Stimulated activated CD8-positive, alpha-beta memory T cell treated with anti-CD3 and anti-CD28 coated beads, Interleukin-15, amount 100 ng/mL, for 24 hours (primary cell): ENCODE data around the gene GRIN2A.

Source experiments
- DNase-seq: peaks from one replicate; pipeline ENCODE4 v3.0.0-alpha.2; 2020; ENCODE audit warnings: low read depth

GRIN2A gene

DNA sequence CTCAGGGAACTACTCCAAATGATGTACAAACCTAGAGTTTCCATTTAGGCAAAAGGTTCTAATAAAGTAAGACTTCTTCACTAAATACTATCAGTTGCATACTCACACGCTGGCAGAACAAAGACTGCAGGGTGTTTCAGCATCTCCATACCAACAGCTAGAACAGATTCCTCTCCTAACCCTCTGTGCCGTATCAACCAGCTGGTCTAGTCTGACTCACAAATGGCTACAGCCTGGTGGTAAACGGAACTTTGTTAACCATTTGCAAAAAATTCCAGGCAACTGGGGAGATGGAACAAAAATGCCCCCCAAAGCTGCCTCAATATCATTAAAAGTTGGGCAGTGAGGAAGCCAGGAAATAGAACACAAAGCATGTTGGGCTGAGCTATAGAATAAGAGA, 217.1 kb downstream of the GRIN2A start:
- no peak for DNase-seq

- no peak for DNase-seq
Observed at GRCh38 chr16:9964426-9964825, 217.8 kb downstream of the GRIN2A start.

- DNase-seq: no peak
Observed at GRCh38 chr16:9957433-9957832, 224.8 kb downstream of the GRIN2A start.

DNA sequence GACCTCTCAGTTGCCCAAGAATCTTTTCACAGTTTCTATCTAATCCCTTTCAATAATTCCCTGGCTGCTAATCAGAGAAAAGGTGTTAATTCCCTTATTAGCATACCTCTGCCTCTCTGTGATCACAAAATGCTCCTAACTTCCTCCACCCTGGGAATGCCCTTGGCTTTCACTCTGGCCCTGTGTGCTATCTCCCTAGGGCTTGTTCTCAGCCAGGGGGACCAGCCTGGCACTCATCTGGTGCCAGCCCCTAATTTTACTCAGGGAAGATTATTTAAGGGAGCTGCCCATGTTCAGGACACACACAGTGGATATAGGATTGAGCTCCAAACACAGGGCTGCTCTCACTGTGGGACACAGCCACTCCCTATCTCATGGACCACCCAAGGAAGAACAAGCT, 225.2 kb downstream of the GRIN2A start:
- DNase-seq: no peak

GRCh38 chr16:9955677-9956076, 226.6 kb downstream of the GRIN2A start:
- DNase-seq: no peak

DNA sequence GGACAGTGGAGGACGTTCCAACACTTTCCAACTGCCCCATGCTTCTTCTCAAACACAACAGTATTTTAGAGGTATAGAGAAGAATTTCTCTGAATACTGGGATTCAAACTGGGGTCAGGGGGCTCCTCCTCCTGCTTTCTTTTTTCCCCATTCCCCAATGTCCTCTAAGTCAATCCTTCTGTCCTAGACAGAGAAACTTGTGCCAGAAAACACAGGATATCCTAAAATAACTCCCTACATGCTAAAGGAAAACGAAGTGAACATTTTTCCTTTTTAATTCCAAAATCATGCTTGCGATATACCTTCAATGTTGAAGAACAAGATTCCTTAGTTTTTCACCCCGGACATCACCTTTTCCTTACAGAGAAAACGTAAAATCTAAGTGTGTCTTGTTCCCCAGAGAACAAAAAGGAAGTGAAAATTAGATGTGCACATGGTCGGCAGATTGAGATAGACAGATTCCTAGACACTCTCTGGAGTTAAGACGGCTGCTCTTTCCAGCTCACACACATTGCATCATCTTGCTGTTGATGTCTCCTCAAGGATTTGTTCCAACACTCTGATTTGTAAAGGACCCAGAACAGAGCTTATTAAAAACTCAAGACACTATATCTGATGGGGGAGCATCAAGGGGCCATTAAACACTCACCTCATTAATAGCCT, 228.2 kb downstream of the GRIN2A start:
- no peak for DNase-seq

DNA sequence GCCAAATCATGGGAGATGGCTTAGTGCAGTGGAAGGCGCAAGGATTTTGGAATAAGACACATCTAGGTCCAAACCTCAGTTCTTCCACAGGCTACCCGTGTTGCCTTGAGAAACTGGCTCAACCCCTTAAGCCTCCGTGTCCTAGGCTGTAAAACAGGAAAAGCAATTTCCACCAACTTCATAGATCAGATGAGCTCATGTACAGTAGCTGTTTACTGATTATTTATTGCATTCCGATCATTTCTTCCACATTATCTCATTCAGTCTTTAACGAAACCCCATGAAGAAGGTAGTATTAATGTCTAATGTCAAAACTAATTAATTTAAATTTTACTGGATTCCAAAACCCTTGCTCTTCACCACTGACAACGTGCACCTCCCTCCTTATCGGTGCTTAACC, 231.6 kb downstream of the GRIN2A start:
- no peak for DNase-seq

- DNase-seq: no peak
Observed at GRCh38 chr16:9949396-9949795, 232.8 kb downstream of the GRIN2A start.

DNA sequence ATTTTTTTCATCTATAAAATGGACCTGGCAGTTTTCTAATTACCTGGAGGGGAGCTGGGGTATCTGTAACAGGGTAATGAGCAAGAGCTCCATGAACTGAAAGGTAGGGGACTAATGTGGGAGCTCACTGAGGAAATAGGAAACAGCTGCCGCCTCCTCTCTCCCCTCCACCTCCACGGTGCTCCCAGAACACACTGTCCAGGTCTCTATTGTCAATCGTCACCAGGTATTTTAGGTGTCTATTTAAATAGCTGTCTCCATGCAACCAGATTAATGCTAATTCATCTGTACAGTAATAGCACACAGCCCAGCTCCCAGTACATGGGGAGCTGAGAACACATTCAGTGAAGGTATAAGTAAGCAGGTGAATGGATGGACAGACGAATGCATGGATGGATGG, 233.3 kb downstream of the GRIN2A start:
- no peak for DNase-seq

- DNase-seq: no peak
Observed at GRCh38 chr16:9946022-9946720, 236.1 kb downstream of the GRIN2A start.

GRCh38 chr16:9943121-9943520, 239.1 kb downstream of the GRIN2A start:
- DNase-seq: no peak

GRCh38 chr16:9941245-9941644, 241.0 kb downstream of the GRIN2A start:
- no peak for DNase-seq

DNA sequence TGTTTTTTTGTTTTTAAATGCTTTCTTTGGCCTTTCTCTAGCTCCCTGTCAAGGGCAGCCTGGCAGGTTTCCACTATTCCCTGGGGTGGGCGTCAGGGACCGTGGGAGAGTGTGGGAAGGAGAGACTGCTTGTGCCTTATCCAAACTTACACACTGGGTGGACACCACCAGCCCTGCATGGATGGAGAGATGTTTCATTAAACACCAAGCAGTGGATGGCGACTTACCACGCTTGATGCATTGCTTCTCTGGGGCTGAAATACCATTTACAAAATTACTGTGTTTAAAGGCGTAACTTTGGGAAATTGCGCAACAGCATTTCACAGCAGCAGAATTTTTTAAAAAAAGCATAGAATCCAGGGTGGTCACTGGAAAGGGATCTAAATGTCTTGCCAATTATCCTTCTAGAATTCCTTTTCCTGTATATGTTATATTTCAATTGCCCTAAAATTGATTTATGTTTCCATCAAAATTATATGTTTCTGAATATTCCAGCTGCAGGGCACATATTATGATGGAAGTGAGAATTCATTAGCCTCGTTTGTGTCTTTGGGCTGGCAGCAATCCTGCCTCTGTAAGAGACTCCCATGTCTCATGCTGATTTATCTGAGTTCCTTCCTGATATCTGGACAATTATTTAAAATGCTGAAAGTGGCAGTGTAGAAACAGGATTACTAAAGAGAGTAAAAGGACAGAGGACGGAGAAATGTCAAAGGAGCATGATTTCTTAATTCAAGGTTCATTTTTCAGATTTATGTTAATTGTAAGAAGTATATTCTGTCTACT, 247.3 kb downstream of the GRIN2A start:
- DNase-seq: no peak

DNA sequence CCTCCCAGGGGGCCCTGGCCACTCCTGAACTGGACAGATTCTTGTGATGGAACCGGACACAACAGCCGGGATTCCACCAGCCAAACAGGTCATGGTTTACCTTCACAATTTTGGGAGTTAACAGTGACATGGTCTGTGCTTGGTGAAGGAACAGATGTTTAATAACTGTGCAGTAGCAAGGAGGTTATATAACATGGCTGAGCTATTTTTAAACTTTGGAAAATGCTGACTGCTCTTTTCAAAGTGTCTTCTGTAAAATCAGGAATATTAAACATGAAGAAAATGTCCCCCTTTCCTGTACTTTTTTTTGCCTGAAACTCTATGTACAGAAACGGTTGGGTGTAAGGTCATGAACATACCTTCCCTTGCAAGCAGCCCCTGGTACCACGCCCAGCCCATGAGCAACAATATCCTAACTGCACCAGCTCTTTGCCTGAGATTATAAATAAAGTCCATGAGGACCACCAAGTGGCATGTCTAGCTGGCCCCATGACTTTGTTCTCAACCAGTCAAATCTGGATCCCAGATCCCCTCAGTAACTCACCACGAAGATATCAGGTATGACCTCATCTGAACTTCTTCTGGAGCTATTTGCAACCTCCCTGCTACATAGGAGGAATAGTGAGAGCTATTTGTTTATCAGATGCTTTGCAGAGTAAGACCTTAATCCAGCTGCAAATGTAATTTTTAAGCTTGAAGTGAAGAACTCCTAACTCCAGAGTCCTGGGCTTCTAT, 249.1 kb downstream of the GRIN2A start:
- DNase-seq: no peak

GRCh38 chr16:9932000-9932399, 250.2 kb downstream of the GRIN2A start:
- no peak for DNase-seq

GRCh38 chr16:9929836-9930235, 252.4 kb downstream of the GRIN2A start:
- DNase-seq: no peak

DNA sequence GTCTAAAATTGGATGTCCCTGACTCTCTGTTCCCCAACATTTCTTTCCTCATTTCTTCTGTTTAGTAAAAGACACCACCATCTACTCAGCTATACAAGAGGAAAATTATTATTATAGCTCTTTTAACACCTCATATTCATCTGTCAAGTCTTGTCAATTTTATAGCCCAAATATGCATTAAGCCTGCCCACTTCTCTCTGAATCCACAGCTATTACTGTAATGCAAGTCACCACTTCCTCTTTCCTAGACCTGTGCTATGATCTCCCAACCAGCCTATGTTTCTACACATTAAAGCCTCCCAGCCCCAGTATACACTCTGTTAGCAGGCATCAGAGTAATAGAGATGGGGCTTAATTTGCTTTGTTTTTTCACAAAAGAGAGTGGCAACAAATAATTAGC, 252.9 kb downstream of the GRIN2A start:
- DNase-seq: no peak

DNA sequence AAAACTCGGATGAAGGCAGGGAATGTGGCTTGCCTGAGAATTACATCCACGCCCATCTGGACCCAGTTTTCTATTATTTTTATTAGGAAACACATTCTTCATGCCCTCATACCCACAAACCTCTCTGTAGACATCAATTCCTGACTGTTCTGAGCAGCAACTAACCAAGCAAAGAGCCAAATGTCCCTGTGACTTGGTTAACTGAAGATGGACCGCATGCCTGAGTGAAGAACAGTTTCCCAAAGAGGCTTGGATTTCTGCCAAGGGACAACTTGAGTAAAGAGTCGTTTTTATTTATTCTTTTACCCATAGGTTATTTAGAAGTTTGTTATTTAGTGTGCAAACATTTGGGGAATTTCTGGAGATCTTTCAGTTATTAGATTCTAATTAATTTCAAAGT, 259.8 kb downstream of the GRIN2A start:
- DNase-seq: no peak

DNA sequence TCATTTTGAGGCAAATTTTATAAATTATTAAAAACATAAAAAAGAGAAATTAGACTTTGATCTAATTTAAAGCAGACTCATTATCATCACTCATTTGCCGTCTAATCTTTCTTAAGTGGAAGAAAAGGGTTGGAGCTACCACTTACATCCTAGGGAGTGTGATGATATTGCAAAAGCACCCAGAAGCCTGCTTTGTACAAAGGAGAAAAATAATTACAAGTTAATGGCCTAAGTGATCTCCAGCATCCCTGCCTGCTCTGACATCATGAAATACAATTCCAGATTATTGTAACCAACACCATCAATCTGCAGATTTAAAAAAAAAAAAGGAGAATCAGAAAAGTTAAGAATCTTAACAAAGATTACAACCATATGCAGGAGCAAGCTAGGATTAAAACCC, 260.2 kb downstream of the GRIN2A start:
- no peak for DNase-seq

DNA sequence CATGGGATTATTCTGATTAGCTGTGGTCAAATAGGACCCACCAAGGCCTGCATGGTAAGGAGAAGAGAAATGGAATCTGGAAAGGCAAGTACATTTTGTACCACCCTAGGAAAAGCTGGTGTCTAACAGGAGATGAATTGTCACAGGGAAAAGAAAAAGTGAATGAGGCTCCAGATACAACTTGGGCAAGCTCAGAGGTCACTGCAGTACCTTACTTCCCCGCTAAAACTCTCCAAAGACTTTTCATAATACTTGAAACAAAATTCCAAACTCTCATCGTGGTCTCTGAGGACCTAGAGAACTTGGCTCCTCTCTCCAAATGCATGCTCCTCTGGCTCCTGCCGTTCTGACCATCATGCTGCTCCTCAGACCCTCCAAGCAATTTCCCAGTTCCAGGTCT, 262.8 kb downstream of the GRIN2A start:
- DNase-seq: no peak

- DNase-seq: no peak
Observed at GRCh38 chr16:9917691-9918090, 264.5 kb downstream of the GRIN2A start.

GRCh38 chr16:9913604-9914326, 268.5 kb downstream of the GRIN2A start:
- DNase-seq: no peak
